A673 (cell line): ENCODE data around the gene TANC2. TPM values are rescaled to one million over a fixed set of nuclear protein-coding genes. Genes with fewer than 3 reads are reported as not detected.

Source experiments
- BruUV-seq: library from RNA; stranded (reverse); fragments of 400-500 nt; replicated peaks from 2 replicates; lab custom pipeline; 2021; lab: Mats Ljungman, UMichigan
- CTCF ChIA-PET: fragments of 300-600 bp; sonication (Branson Sonifier 250); formaldehyde crosslinking; loops from one replicate; lab custom pipeline; 2022; ENCODE audit warnings: antibody characterized with exemption; lab: Charles Lee
- POLR2A ChIA-PET: fragments of 300-600 bp; sonication (Branson Sonifier 250); formaldehyde crosslinking; loops from one replicate; lab custom pipeline; 2022; ENCODE audit warnings: antibody characterized with exemption; ENCODE audit not compliant: low non-redundant PET; lab: Charles Lee
- DNase-seq: peaks from one replicate; pipeline ENCODE4 v3.0.0-alpha.2; 2015; ENCODE audit warnings: low spot score
- H3K27ac ChIP-seq: fragments of 200-600 bp; sonication (generic); 2 replicates; pipeline ENCODE4 v1.5.1; 2016; ENCODE audit warnings: mixed run types, low read depth, mild to moderate bottlenecking, mixed read lengths, antibody characterized with exemption, low read length; ENCODE audit not compliant: poor library complexity, severe bottlenecking
- H3K27me3 ChIP-seq: fragments of 200-600 bp; sonication (generic); replicated peaks from 2 replicates; pipeline ENCODE4 v1.6.1; 2017; ENCODE audit warnings: mixed run types, low read depth, mild to moderate bottlenecking, mixed read lengths, antibody characterized with exemption, low read length; ENCODE audit not compliant: insufficient read depth, poor library complexity
- H3K36me3 ChIP-seq: fragments of 200-600 bp; sonication (generic); 2 replicates; pipeline ENCODE4 v1.6.1; 2016; ENCODE audit warnings: mixed run types, mild to moderate bottlenecking, mixed read lengths, antibody characterized with exemption, low read length; ENCODE audit not compliant: insufficient read depth, poor library complexity, severe bottlenecking
- H3K4me1 ChIP-seq: fragments of 200-600 bp; sonication (generic); 2 replicates; pipeline ENCODE4 v1.6.1; 2017; ENCODE audit warnings: mixed run types, mild to moderate bottlenecking, mixed read lengths, antibody characterized with exemption, low read length; ENCODE audit not compliant: insufficient read depth, poor library complexity, severe bottlenecking
- H3K4me3 ChIP-seq: fragments of 200-600 bp; sonication (generic); 2 replicates; pipeline ENCODE4 v1.5.1; 2016; ENCODE audit warnings: low read depth, mixed run types, mild to moderate bottlenecking, mixed read lengths, low read length; ENCODE audit not compliant: poor library complexity, severe bottlenecking
- H3K9me3 ChIP-seq: fragments of 200-600 bp; sonication (generic); 2 replicates; pipeline ENCODE4 v1.6.1; 2016; ENCODE audit warnings: mixed run types, low read depth, mild to moderate bottlenecking, mixed read lengths, antibody characterized with exemption, low read length; ENCODE audit not compliant: poor library complexity, severe bottlenecking
- CTCF ChIP-seq: fragments of 300-800, 200-600 bp; sonication (generic); conservative IDR thresholded peaks from 2 replicates; pipeline ENCODE4 v1.5.1; 2017; ENCODE audit warnings: low read depth, mild to moderate bottlenecking, antibody characterized with exemption, low read length, moderate library complexity, mixed read lengths
- EZH2 ChIP-seq: fragments of 200-600 bp; sonication (generic); IDR thresholded peaks from 2 replicates; pipeline ENCODE4 v1.6.1; 2017; ENCODE audit warnings: borderline replicate concordance, low read depth, mild to moderate bottlenecking, mixed read lengths, antibody characterized with exemption, low read length; ENCODE audit not compliant: poor library complexity, severe bottlenecking
- intact Hi-C: fragments of 100-400 bp; cut with micrococcal nuclease; formaldehyde crosslinking; loops from one replicate; pipeline ENCODE4 v1.10.0; 2022; ENCODE audit not compliant: unreplicated experiment
- total RNA-seq: library from RNA; stranded (reverse); gene quantifications from 2 replicates; pipeline ENCODE4 v1.2.3, GENCODE V29; 2021

The TANC2 gene
- total RNA-seq, 1 experiment from 2014 or later: 13.6 TPM

- no TSS peak for BruUV-seq
- TF ChIP-seq CTCF (no peak), EZH2 (no peak)
- CTCF ChIA-PET: no interaction called here
Observed at GRCh38 chr17:62999736-63000135, 33.7 kb downstream of the TANC2 start.

GRCh38 chr17:63001689-63002394 lies 35.8 kb downstream of the TANC2 start:
- BruUV-seq: no TSS peak
- POLR2A ChIA-PET: no interaction called here
- CTCF ChIA-PET: no interaction called here
- Histone ChIP-seq H3K4me1 (no peaks in the 10 kb centered on the region), H3K27me3 (no peaks in the 10 kb centered on the region), H3K9me3 (no peaks in the 10 kb centered on the region), H3K4me3 (no peak overlapping the region), H3K36me3 (no peaks in the 10 kb centered on the region), H3K27ac (no peak overlapping the region)
- DNase-seq: no peak
- TF ChIP-seq EZH2 (no peak), CTCF (no peak)
- intact Hi-C loops: no loop called here

More at GRCh38 chr17:62999736-63000135, 33.7 kb downstream of the TANC2 start:
- DNase-seq: no peak
- intact Hi-C loops: no loop called here
- no peaks in the 10 kb centered on the region for H3K4me1 ChIP-seq
- no peak overlapping the region for H3K4me3 ChIP-seq
- no peaks in the 10 kb centered on the region for H3K36me3 ChIP-seq
- H3K9me3 ChIP-seq: no peaks in the 10 kb centered on the region
- POLR2A ChIA-PET: no interaction called here
- H3K27ac ChIP-seq: no peak overlapping the region
- H3K27me3 ChIP-seq: no peaks in the 10 kb centered on the region

- no peak for DNase-seq
- H3K4me1 ChIP-seq: no peaks in the 10 kb centered on the region
- H3K27ac ChIP-seq: no peak overlapping the region
- ChIA-PET CTCF (no interaction called here), POLR2A (interaction anchor here (0.6 kb wide), 1 partner anchor 20 kb away, joined by 5 read pairs; no protein-coding TSS in a partner anchor)
- intact Hi-C loops: no loop called here
- no peaks in the 10 kb centered on the region for H3K9me3 ChIP-seq
- no peak overlapping the region for H3K4me3 ChIP-seq
- no peaks in the 10 kb centered on the region for H3K36me3 ChIP-seq
- H3K27me3 ChIP-seq: no peaks in the 10 kb centered on the region
- TF ChIP-seq CTCF: no peak
- TF ChIP-seq EZH2: no peak
- no TSS peak for BruUV-seq
Observed at GRCh38 chr17:63002625-63003024, 36.6 kb downstream of the TANC2 start.
